NCI-H2029 treated with DMSO at 0.1 percent for 48 hours (cell line): ENCODE data around the gene PNPLA7.
"Not testable (repeated sequence)": the region's sequence is repeated elsewhere in the genome, so short reads cannot be mapped to it uniquely, and the experiment has no call there.

ENCODE experiments used
- DNase-seq: peaks from one replicate; lab custom pipeline; 2025; lab: John Stamatoyannopoulos, UW

Gene PNPLA7

GRCh38 chr9:137550231-137550621 lies at the start of gene PNPLA7:
PNPLA7 (minus strand) TSS chr9:137550402; CDS start chr9:137550197, 205 bp downstream.
- DNase-seq: peak; percentile 91

- DNase-seq: no peak
These were observed 48.7 kb upstream of the PNPLA7 start for GRCh38 chr9:137598943-137599342.

GRCh38 chr9:137596577-137596976 lies 46.4 kb upstream of the PNPLA7 start:
- DNase-seq: not testable (repeated sequence)

DNA sequence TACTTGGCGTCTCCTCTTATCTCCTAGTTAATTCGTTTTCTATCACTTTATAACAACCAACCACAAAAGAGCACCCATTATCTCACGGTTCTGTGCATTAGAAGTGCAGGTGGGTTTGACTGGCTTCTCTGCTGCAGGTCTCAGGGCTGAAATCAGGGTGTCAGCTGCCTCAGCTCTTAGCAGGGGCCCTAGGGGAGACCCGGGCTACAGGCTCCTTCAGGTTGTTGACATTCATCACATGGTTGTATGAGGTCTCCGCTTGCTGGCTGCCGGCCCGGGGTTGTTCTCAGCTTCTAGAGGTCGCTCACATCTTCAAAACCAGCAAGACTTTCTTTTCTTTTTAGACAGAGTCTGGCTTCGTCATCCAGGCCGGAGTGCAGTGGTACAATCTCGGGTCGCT lies 43.0 kb upstream of the PNPLA7 start:
- peak; percentile 49 for DNase-seq

GRCh38 chr9:137592767-137593166 lies 42.6 kb upstream of the PNPLA7 start:
- no peak for DNase-seq

DNA sequence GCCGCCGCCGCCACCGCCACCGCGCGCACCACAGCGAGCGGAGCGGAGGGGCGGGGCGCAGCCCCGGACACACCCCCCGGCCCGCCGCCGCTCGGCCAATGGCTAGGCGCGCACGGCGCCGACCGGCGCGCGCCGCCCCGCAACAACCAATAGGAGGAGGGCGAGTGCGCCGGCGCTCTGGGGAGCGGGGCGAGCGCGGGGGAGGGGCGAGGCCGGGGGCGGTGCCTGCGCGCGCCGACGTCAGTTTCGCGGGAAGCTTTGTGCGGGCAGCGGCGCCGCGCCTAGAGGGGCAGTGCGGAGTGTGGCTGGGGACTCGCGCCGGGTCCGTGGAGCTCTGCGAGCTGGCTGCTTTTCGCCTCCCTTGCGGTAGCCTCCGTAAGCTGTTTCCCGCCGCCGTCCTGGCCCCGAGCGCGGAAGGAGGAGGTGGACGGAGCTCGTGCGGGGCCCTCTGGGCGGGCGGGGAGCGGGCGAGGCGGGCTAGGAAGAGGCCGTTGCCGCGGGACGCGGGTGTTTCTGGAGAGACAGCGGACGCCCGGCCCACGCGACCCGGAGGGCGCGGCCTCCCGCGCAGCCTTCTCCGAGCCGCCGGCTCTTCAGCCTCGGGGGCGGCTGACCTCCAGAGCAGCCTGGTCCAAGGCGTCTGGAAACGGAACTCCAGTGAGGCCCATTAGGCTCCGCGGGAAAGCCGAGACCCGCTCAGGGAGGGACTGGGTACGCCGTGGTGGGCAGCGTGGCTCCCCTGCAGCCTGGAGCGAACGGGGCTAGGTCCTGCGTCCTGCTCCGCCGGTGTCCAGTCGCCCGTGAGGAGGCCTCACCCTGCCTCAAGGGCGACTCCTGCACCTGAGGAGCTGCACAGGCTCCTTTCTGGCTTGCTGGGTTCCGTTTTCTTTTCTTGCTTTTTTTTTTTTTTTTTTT lies 40.5 kb upstream of the PNPLA7 start, which contains the start of gene ZMYND19:
Gene ZMYND19, minus strand, starts transcription at position 44 of the 915 bp plus-strand sequence. CDS start 249 bp downstream, outside the sequence.
- peak; percentile 51 for DNase-seq

GRCh38 chr9:137590123-137590468 lies 39.9 kb upstream of the PNPLA7 start:
- no peak for DNase-seq

DNA sequence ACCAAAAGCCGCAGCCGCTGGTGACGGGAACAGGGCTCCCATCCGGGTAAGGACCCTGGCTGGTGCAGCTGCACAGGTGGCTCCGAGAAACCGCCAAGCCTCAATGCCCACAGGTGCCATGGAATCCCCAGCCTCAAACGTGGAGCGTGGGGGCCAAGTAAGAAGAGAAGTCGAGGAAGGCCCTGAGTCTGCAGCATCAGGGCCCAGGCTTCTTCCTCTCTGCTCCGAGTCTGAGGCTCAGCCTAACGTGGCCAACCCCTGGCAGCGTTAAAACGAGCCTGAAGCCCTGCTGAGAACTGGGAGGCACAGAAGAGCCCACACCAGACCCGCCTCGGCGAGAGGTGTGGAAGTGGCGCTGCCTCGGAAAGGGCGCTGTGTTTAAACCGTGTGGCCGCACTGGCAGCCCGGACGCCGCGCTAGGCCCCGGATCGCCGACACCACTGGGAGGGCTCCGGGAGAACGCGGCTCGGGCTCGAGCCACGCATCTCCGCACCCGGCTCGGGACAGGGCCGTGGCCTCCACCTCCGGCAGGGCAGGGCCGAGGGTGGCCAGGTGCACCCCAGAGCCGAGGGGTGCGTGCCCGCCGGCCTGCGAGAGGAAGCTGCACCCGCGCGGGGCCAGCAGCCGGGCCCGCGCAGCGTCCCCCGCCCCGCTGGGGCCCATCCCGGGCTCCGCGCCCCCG lies 39.4 kb upstream of the PNPLA7 start:
- DNase-seq: no peak

- DNase-seq: no peak
These were observed 38.7 kb upstream of the PNPLA7 start for GRCh38 chr9:137588891-137589290.

- DNase-seq: no peak
These were observed 38.1 kb upstream of the PNPLA7 start for GRCh38 chr9:137588311-137588710.

DNA sequence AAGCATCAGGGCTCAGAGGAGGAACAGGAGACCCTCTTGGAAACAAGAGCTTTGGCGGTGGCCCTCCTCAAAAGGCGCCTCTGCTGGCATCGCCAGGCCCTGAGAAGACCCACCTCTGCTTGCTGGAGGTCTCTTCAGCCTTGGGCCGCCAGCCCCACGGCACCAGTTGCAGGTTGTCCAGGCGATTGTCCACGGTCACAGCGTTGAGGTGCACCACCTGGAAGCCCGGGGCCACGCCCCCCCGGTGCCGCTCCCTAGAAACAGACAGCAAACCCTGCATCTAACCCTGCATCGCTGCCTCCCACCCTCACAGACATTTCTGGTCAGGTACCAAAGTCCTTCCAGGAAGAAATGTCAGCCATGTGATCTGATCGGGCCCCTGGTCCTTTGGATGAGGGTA lies 36.7 kb upstream of the PNPLA7 start:
- no peak for DNase-seq

GRCh38 chr9:137583957-137584356 lies 33.8 kb upstream of the PNPLA7 start:
- no peak for DNase-seq

DNA sequence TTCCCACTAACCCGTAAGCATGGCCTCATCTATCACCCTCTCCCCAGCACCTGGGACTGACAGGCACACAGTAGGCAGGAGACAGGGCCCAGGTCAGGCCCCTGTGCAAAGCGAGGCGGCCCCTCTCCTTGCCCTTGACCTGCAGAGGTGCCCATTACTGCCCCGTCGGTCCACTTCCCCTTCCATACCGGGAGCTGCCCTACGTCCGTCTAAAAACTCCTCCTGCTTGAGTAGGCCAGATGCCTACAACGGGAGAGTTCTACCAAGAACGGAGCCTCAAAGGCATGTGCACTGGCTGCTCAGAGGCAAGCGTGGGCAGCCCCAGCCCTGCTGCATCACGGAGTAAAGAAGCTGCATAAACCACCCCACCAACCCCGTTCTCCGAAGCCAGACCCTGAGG lies 33.1 kb upstream of the PNPLA7 start:
- no peak for DNase-seq

- no peak for DNase-seq
These were observed 32.2 kb upstream of the PNPLA7 start for GRCh38 chr9:137582286-137582860.

- DNase-seq: no peak
These were observed 31.4 kb upstream of the PNPLA7 start for GRCh38 chr9:137581361-137582285.

DNA sequence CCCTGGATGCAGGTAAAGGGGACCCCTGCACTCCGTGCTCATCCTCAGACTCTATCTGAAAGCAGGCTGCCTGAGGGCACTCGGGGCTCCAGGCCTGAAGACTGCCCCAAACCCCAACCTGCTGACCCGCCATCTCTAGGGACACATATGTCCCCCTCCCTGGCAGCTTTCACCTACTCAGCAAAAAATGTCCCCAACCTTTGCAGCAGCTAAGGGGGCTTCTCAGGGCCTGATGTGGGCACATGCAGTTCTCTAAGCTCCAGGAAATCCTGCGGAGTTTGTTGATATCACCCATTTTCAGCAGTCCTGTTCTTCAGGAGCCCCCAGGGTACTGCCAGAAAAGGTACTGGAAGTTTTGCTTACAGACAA lies 30.7 kb upstream of the PNPLA7 start:
- no peak for DNase-seq

DNA sequence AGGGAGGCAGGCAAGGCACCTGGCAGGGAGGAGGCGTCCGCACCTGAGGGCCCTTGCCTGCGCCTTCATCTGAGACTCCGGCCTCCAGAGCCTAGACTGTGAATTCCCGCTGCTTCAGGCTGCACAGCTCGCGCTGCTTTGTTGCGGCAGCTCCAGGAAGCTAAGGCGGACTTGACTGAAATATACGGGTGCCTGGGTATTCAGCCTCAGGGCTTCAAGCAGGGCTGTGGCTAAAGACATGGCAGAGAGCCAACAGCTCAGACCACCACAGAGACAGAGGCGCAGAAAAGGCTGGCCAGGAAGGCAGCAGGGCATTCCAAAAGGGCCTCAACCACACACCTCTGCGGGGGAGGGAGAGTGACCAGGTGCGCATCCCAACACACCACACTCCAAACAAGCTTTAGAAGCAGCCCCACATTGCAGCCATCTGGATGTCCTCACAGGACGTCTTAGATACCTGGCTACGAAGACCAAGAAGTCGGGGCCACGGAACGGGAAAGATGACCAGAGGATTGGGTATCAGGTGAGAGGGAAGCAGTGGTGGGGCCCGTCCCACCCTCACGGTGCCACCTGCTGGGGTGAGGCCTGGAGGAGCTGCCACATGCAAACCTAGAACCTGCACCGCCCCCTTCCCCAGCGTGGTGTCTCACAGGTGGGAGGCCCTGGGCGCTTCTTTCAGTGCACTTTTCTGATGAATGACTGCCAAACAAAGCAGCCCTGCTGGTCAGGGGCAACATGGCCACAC lies 30.2 kb upstream of the PNPLA7 start:
- no peak for DNase-seq

- DNase-seq: no peak
These were observed 29.0 kb upstream of the PNPLA7 start for GRCh38 chr9:137579259-137579604.

DNA sequence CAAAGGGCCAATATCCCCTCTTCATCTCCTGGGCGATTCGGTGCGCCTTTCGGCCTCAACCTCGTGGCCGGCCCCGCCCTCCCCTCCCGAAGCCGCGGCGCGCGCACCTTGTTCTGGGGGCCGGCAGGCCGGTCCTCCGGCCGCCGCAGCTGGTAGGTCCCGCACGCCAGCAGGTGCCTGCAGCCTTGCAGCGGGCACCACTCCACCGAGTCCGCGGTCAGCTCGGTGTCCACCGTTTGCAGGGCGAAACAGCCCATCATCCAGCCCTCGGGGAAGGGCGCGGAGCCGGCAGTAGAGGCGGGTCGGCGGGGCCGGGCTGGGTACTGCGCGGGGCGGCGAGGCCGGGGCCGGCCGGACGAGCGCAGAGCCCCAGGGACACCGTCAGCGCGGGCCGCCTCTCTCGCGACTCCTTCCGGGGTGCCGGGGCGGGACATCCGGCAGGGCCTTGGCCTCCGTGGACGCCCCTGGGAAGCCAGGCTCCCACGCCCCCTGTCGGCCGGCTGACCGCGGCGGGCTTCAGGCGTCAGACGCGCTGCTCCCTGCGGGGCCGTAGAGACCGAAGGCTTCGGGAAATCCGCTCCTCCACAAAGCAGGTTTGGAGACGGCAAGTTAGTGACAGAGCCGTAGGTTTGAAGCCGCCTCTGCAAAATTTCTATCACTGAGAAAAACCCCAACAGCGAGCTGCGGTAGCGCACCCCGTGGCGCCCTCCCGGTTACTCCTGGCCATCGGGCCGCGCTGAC lies 28.5 kb upstream of the PNPLA7 start, which contains the start of gene DPH7:
Gene DPH7, minus strand, starts transcription at position 408 of the 741 bp plus-strand sequence. Its CDS starts 148 bp downstream, at position 260.
- peak; percentile 28 for DNase-seq

DNA sequence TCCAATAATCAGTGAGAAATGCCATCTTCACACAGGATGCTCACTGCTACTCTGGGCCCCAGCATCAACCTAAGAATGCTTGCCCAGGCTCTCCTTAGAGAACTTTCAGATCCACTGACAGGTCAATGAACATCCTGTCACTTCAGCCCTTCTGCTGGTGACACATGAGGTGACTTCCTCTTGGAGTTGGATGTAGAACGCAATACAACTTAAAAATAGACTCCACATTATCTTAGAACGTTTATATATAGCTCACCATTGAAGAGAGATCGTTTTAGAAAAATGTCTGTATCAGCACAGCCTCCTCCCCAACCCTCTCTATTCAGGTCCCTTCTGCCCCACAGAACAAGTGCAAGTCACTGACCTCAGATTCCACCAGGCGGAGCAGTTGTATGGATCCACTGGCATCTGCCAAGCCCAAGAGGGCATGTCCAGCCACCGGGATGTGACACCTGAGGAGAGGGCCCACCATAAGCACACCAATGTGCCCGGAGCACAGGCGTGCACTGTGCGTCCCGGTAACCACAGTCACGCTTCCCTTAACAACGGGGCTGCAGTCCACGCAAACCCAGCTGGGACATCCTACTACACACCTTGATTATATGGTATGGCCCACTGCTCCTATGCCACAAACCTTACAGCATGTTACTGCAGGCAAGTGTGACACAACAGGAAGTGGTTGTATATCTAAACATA lies 25.7 kb upstream of the PNPLA7 start:
- DNase-seq: no peak
